GM19239 (cell line): ENCODE measurements around the gene GTSE1.
"Not testable (repeated sequence)": the region's sequence is repeated elsewhere in the genome, so short reads cannot be mapped to it uniquely, and the experiment has no call there.

Experiments
- DNase-seq: peaks from one replicate; pipeline ENCODE4 v3.0.0; 2011; ENCODE audit warnings: low spot score; ENCODE audit not compliant: insufficient read length
- FAIRE-seq: peaks from 2 replicates; lab custom pipeline; 2011; peaks lifted over from hg19 to GRCh38; lab: Jason Lieb, UNC

Gene GTSE1

DNA sequence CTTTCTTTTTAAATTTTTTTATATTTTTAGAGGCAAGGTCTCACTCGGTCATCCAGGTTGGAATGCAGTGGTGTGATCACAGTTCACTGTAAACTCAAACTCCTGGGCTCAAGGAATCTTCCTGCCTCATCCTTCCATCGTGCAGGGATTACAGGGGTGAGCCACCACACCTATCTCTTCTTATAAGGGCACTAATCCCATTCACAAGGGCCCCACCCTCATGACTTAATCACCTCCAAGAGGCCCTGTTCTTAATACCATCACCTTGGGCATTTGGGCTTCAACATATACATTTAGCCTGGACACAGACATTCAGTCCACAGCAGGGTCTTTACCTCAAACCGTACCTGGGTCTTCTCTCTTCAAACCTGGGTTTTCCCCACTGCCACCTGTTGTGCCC is 4.5 kb upstream of the GTSE1 start:
- FAIRE-seq = no peak
- DNase-seq = no peak

DNA sequence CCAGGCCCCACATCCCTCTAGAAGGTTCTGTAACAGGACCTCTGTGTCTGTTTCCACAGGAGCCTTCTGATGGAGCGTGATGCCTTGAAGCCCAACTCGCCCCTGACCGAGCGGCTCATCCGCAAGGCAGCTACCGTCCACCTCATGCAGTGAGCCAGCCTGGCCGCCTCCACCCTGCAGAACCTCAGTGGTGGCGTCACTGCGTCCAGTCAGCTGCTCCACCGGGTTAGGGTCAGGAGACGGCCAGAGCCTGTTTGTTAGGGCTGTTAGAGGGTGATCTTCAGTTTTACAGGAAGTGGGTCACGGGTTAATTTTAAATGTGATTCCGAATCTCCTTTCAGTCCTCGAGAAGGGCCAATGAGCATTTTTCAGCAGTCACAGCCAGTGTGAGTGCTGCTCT is 3.9 kb upstream of the GTSE1 start:
- FAIRE-seq = no peak
- no peak for DNase-seq

DNA sequence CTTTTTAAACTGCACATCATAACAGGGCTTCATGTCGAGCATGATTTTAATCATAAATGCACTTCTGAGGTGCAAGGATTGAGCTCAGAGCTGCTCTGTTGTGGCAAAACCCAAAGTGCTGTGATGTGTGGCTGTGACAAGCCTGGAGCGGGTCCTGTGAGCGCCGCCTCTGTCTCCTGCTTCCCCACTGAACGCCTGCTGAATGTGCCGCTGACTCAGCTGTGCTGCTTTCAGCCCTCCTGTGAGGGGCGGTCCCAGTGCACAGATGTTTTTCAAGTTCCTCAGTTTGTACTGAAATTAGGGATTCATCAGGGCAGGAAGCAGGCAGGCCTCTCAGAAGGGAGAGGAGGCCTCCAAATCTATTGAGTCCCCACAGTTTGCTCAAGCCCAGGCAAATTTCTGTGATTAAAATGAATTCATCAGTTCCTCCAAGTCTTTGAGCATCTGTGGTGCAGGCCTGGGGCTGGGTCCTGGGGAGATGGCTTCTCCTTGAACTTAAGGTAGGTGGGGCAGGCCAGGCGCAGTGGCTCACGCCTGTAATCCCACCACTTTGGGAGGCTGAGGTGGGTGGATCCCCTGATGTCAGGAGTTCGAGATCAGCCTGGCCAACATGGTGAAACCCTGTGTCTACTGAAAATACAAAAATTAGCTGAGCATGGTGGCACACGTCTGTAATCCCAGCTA is 3.0 kb upstream of the GTSE1 start:
- FAIRE-seq = no peak
- no peak for DNase-seq

DNA sequence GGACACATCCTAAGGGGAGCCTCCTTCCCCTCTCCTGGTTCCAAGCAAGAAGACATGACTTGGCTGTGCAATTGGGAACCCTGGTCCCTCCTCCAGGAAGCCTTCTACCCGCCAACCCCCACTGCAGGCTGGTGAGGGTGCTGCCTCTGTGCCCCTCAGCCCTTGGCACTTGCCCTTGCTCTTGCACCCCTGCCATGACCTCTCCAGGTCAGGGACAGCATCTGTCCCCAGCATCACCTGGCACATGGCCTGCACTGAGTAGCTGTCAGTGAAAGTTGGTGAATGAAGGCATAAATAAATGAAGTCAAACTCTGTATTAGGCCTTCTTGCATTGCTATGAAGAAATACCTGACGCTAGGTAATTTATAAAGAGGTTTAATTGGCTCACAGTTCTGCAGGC is 1.9 kb upstream of the GTSE1 start:
- FAIRE-seq (no peak), DNase-seq (no peak)

DNA sequence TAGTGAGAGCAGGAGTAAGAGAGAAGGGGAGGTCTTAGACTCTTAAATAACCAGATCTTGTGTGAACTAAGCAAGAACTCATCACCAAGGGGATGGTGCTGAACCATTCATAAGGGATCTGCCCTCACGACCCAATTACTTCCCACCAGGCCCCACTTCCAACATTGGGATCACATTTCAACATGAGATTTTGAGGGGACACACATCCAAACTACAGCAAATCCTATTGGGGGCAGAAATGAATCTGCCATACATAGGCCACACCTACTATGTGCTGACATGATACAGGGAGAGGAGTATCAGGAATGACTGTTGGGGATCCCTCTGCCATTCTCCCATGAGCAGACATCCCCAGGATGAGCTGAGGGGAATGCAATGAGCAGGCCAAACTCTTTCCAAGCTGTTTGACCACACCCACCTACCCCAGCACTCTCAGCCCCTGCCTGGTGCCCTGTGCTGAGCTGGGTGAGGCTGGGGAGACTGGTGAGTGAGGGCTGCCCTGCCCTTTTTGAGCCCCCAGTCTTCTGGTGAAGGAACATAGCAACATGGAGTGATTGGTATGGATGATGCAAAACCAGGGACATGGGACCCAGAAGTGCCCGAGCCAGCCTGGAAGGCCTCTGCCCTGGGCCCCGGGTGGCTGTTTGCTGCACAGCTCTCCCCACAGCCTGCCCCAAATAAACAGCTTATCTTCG is 1.2 kb upstream of the GTSE1 start:
- FAIRE-seq (no peak), DNase-seq (no peak)

DNA sequence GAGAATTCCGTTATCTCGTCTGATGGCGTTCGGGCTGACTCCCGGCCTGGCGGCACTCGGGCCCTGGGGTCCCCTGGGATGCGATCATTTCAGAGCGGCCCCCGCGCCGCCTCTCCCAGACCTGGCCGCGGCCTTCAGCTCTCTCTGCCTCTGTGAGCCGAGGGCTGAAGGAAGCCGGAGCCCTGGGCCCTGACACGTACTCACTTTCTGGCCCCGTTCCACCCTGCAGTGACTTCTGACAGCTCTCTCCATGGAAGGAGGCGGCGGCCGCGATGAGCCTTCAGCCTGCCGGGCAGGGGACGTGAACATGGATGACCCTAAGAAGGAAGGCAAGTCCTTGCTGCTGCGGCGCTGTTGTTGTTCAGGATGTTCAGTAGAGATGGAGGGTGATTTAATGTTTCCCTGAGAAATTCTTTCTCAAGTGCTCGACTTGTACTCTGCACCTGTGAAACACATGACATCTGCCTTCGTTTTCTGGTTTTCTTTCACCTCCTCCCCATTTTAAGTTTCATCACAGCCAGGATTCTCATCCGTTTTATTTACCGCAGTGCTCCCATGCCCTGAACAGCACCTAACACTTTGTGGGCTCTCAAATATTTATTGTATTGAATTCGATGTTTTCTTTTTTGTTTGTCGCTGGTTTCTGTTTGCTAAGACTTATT is 612 bp downstream of the GTSE1 start:
- DNase-seq (no peak), FAIRE-seq (peak; percentile 53)

DNA sequence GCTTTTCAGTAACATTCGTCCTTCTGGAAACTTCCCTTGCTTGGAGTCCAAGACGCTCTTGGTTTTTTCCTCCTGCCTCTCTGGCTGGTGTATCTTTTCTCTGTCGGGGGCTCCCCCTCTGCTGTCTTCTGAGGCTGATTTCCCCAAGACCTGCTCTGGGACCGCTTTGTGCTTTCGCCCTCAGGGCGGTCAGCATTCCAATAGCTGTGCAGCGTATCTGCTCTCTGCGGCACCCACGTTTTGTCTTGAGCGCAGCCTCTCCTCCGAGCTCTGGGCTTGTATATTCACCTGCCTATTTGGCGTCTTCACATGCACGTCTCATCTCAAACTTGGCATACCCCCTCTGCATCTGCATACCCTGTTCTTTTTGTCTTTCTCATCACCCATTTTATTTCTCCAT is 2.4 kb downstream of the GTSE1 start:
- DNase-seq = no peak
- FAIRE-seq = no peak

DNA sequence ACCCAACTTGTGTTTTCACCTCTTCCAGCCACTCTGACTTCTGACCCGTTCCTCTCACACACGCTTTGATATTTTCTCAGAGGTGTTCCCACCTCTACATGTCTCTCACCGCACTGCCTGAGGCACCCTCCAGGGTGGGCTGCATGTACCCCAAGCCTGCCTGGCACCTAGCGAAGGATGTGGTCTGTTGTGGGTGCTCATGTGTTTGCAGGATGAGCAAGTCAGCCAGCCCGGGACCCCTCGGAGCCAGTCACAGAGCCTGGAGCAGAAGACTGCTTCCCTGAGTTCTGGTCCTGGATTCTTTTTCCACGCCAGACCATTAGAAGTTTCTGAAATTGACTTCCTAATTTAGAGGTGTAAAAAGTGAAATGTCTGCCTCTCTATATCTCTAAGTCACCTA is 3.8 kb downstream of the GTSE1 start:
- no peak for FAIRE-seq

DNA sequence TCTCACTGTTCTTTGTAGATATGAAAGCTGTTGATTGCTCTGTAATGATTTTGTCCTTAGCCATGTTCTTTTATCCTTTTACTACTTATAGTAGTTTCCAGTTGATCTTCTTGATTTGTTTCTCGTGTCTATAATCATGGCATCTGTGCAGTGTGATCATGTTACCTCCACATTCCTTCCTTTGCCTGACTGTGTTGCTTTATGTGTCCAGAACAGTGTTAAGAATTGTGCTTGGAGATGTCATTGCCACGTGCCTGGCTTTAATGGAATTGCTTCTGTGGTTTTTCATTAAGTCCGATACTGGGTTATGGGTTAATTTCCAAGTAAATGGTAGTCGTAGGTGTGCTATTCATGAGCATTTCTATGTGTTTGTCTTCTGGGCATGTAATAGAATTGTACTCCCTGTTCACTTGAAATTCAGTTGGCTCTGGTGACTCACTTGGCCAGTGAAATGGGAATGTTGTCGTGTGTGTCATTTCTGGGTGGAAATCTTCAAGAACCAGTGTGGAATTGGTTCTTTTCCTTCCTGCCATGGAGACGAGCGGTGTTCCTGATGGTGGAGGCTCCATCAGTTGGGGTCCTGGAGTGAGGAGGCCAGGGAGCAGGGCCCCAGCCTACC is 6.8 kb downstream of the GTSE1 start:
- no peak for FAIRE-seq
- no peak for DNase-seq

More for the DNA sequence above, 3.8 kb downstream of the GTSE1 start:
- DNase-seq = no peak

DNA sequence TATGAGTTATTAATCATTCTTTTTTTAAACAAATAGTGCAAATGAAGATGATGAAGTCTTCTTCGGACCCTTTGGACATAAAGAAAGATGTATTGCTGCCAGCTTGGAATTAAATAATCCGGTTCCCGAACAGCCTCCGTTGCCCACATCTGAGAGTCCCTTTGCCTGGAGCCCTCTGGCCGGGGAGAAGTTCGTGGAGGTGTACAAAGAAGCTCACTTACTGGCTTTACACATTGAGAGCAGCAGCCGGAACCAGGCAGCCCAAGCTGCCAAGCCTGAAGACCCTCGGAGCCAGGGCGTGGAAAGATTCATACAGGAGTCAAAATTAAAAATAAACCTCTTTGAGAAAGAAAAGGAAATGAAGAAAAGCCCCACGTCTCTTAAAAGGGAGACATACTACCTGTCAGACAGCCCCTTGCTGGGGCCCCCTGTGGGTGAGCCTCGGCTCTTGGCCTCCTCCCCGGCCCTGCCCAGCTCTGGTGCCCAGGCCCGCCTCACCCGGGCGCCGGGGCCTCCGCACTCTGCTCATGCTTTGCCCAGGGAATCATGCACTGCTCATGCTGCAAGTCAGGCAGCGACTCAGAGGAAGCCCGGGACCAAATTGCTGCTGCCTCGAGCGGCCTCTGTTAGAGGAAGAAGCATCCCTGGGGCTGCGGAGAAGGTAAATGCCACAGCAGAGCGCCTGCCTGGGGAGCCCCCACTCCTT is 11.8 kb downstream of the GTSE1 start:
- DNase-seq (no peak), FAIRE-seq (no peak)

DNA sequence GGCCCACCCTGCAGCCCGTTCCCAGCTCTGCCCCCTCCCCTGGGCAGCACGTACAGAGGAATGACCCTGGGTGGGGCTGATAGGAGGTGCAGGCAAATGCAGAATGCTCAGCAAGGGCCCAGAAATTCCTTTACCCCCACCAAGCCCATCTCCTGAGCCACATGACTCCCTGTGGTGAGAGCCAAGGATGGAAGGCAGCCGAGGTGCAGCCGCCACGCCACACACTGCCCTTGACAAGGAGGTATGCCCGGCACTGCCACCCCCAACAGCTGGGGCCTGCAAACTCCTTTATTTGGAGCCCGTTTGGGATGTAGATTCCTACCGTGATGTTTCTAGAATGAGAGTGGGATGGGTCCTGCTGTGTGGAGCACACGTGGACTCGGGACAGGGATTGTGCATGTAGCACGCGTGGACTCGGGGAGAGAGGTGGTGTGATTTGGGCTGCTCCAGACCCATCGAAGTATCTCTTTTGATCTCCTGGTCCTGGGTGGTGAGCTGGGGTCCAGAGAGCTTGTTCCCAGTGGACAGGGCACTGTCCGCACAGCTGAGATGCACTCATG is 12.9 kb downstream of the GTSE1 start:
- FAIRE-seq (no peak), DNase-seq (no peak)

DNA sequence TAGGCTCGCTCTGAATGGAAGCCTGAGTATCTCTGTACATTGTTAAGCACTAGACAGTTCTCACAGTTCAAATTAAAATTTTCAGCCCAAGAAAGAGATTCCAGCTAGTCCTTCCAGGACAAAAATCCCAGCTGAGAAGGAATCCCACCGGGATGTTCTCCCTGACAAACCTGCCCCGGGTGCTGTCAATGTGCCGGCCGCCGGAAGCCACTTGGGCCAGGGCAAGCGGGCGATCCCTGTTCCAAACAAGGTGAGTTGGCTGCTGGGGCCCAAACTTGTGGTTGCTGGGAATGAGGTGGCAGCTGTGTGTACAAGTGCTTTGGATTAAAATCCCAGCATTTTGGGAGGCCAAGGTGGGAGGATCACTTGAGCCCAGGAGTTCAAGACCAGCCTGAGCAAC is 15.4 kb downstream of the GTSE1 start:
- FAIRE-seq (no peak), DNase-seq (no peak)

DNA sequence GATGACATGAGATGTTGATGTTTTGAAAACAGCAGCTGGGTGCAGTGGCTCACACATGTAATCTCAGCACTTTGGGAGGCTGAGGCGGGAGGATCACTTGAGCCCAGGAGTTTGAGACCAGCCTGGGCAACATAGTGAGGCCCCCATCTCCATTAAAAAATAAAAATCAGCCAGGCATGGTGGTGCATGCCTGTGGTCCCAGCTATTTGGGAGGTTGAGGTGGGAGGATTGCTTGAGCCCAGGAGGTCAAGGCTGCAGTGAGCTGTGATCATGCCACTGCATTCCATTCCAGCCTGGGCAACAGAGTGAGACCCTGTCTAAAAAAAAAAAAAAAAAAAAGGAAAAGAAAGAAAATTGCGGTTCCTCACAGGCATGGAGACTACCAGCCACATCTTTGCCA is 16.2 kb downstream of the GTSE1 start:
- FAIRE-seq = not testable (repeated sequence)

DNA sequence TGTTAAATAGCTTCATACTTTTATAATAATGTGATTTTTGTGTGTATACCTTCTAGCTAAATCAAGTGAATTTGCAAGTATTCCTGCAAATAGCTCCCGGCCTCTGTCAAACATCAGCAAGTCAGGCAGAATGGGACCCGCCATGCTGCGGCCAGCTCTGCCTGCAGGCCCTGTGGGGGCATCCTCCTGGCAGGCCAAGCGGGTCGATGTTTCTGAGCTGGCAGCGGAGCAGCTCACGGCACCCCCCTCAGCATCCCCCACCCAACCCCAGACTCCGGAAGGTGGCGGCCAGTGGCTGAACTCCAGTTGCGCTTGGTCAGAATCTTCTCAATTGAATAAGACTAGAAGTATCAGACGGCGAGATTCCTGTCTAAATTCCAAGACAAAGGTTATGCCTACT is 19.3 kb downstream of the GTSE1 start:
- DNase-seq = no peak
- FAIRE-seq = no peak

More for the DNA sequence above, 16.2 kb downstream of the GTSE1 start:
- DNase-seq = not testable (repeated sequence)

DNA sequence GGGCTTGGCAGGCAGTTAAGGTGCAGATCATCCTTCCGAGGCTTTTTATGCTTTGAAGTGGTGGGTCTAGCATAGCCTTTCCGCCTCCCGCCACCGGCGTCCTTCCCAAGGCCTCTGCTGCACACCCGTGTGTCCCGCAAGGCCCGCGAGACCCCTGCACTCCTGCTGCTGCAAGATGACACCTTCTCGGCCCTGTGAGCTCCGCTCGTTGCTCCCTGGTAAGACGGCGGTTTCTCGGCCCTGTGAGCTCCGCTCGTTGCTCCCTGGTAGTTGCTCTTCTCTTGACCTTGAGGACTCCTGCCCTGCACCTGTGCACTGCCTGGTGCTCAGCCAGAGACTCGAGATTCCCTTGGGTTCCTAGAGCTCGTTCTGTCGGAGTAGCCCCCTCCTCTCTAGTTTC is 21.0 kb downstream of the GTSE1 start:
- no peak for DNase-seq
- no peak for FAIRE-seq

DNA sequence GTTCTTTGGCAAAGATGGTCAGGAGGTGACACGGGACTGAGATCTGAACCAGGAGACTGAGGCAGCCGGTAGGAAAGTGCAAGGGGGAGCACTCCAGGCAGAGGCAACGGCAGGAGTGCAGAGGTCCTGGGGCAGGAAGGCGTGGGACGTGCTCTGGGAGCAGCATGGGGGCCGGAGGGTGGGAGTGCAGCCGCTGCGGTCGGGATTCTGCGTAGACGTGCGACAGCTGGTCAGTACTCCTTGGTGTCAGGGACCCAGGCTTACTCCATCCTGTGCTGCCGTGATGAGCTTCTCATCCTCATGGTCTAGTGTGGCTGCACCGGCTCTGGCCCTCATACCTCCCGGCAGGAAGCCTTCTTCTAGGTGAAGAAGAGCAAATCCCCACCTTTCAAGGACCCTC is 21.9 kb downstream of the GTSE1 start:
- DNase-seq = no peak
- no peak for FAIRE-seq

DNA sequence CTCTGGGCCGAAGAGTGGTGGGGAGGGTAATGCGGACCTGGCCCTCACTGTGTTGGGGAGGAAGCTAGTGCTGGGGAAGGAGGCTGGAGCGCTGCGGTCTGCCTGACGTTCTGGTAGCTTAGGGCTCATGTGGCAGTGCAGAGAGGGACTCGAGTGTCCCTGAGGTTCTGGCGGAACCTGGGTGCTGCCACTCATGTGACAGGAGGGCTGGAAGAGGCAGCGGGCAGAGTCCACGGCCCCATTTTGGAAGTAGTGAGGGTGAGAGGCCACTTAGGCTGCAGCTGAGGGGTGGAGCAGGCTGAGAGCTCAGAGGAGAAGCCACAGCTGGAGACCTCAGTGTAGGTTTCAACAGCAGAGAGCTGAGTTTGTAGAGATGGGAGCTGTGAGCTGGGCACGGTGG is 22.6 kb downstream of the GTSE1 start:
- no peak for FAIRE-seq
- no peak for DNase-seq

DNA sequence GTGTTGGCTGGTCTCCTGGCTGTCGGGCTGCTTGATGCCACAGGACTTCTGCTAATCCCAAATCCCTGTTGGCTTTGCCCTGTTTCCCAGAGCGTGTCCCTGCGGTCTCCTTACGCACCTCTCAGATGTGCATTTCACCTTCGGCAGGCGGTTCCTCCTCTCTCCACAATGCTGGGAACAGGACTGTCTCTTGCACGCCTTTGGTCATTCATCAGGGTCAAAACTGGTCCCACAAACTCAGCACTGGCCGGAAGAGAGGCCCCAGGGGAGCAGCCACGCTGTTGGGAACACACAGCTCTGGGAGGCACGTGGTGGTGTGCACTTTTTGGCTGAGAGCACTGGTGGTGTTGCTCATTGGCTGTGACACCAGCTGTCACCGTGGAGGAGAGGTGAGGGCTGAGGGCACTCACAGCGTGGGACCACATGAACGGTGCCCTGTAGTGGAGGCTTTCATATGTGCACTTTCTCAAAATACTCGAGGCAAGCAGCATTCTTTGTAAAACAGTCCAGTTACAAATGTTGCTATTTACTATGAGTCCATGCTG is 23.6 kb downstream of the GTSE1 start:
- DNase-seq (no peak), FAIRE-seq (no peak)

DNA sequence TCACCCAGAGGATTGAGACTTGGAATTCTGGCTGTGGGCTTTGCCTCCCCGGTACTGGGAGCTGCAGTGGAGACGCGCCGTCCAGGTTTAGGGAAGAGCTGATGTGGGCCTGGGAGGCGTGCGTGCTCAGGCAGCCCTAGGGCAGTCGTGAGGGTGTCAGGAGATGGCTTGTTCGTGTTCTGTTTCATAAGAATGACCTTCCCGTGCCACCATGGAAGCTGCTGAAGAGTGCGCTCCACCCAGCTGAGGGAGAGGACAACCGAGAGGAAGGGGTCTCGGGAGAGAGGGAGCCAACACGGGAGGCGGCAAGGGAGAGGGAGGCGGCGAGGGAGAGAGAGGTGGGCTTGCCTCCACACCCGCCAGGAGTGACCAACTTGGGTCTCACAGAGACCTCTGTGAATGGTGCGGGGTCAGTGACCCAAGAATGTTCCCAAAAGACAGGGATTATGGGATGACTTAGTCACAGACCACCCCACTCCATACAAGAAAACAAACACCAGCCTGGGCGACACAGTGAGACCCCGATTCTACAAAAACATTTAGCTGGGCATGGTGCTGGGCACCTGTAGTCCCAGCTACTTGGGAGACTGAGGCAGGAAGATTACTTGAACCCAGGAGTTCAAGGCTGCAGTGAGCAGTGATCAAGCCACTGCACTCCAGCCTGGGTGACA is 24.2 kb downstream of the GTSE1 start:
- no peak for DNase-seq
- no peak for FAIRE-seq
